WTC11 (cell line): ENCODE data around the gene SPEM3. TPM values are rescaled to one million over a fixed set of nuclear protein-coding genes. Genes with fewer than 3 reads are reported as not detected.

ENCODE experiments used
- ARID4B ChIP-seq: sonication (generic); formaldehyde crosslinking; IDR thresholded peaks from 2 replicates; pipeline ENCODE4 v1.8.0; 2023; ENCODE audit warnings: missing genetic modification reagents, mild to moderate bottlenecking, borderline replicate concordance
- ATF1 ChIP-seq: sonication (generic); formaldehyde crosslinking; IDR thresholded peaks from 2 replicates; pipeline ENCODE4 v1.8.1; 2023; ENCODE audit warnings: mild to moderate bottlenecking, moderate library complexity, missing genetic modification reagents
- ATF2 ChIP-seq: sonication (generic); formaldehyde crosslinking; IDR thresholded peaks from 2 replicates; pipeline ENCODE4 v1.8.1; 2022; ENCODE audit warnings: low read depth, missing genetic modification reagents, borderline replicate concordance
- CREB1 ChIP-seq: sonication (generic); formaldehyde crosslinking; IDR thresholded peaks from 2 replicates; pipeline ENCODE4 v1.8.0; 2023; ENCODE audit warnings: mild to moderate bottlenecking, missing genetic modification reagents
- E2F1 ChIP-seq: sonication (generic); formaldehyde crosslinking; IDR thresholded peaks from 2 replicates; pipeline ENCODE4 v1.8.0; 2022; ENCODE audit warnings: mild to moderate bottlenecking, missing genetic modification reagents
- ETV6 ChIP-seq: sonication (generic); formaldehyde crosslinking; IDR thresholded peaks from 2 replicates; pipeline ENCODE4 v1.8.1; 2022; ENCODE audit warnings: mild to moderate bottlenecking, missing genetic modification reagents
- FOXK1 ChIP-seq: sonication (generic); formaldehyde crosslinking; IDR thresholded peaks from 2 replicates; pipeline ENCODE4 v1.8.0; 2022; ENCODE audit warnings: mild to moderate bottlenecking, moderate library complexity, missing genetic modification reagents
- GABPB1 ChIP-seq: sonication (generic); formaldehyde crosslinking; IDR thresholded peaks from 2 replicates; pipeline ENCODE4 v1.8.1; 2023; ENCODE audit warnings: mild to moderate bottlenecking, missing genetic modification reagents
- GTF2I ChIP-seq: fragments of 250-450 bp; sonication (Bioruptor Pico); conservative IDR thresholded peaks from 2 replicates; pipeline ENCODE4 v1.4.0; 2021; ENCODE audit warnings: mild to moderate bottlenecking
- HMGA2 ChIP-seq: fragments of 250-450 bp; sonication (Bioruptor Pico); IDR thresholded peaks from 2 replicates; pipeline ENCODE4 v1.4.0; 2021; ENCODE audit warnings: mild to moderate bottlenecking, moderate library complexity
- IRF2 ChIP-seq: sonication (generic); formaldehyde crosslinking; IDR thresholded peaks from 2 replicates; pipeline ENCODE4 v1.8.0; 2022; ENCODE audit warnings: low read depth, missing genetic modification reagents, borderline replicate concordance
- JAZF1 ChIP-seq: fragments of 250-450 bp; sonication (Bioruptor Pico); IDR thresholded peaks from 2 replicates; pipeline ENCODE4 v1.9.0; 2021; ENCODE audit warnings: moderate library complexity, mild to moderate bottlenecking, inconsistent platforms
- NFYB ChIP-seq: sonication (generic); formaldehyde crosslinking; conservative IDR thresholded peaks from 2 replicates; pipeline ENCODE4 v1.8.0; 2022; ENCODE audit warnings: low read depth, missing genetic modification reagents
- NR2C2 ChIP-seq: sonication (generic); formaldehyde crosslinking; IDR thresholded peaks from 2 replicates; pipeline ENCODE4 v1.8.0; 2022; ENCODE audit warnings: mild to moderate bottlenecking, missing genetic modification reagents
- OVOL2 ChIP-seq: fragments of 250-450 bp; sonication (Bioruptor Pico); IDR thresholded peaks from 2 replicates; pipeline ENCODE4 v1.9.0; 2021; ENCODE audit warnings: mild to moderate bottlenecking, borderline replicate concordance
- PREB ChIP-seq: sonication (generic); formaldehyde crosslinking; IDR thresholded peaks from 2 replicates; pipeline ENCODE4 v1.8.1; 2022; ENCODE audit warnings: mild to moderate bottlenecking, missing genetic modification reagents, moderate library complexity, borderline replicate concordance
- SOX15 ChIP-seq: fragments of 250-450 bp; sonication (Bioruptor Pico); IDR thresholded peaks from 2 replicates; pipeline ENCODE4 v1.9.0; 2021; ENCODE audit warnings: mild to moderate bottlenecking
- SP1 ChIP-seq: sonication (generic); formaldehyde crosslinking; conservative IDR thresholded peaks from 2 replicates; pipeline ENCODE4 v1.8.1; 2022; ENCODE audit warnings: missing genetic modification reagents
- STAT6 ChIP-seq: sonication (generic); formaldehyde crosslinking; conservative IDR thresholded peaks from 2 replicates; pipeline ENCODE4 v1.8.1; 2023; ENCODE audit warnings: mild to moderate bottlenecking, low read depth, missing genetic modification reagents, moderate library complexity
- TEAD1 ChIP-seq: sonication (generic); formaldehyde crosslinking; IDR thresholded peaks from 2 replicates; pipeline ENCODE4 v1.8.0; 2022; ENCODE audit warnings: mild to moderate bottlenecking, missing genetic modification reagents
- USF2 ChIP-seq: sonication (generic); formaldehyde crosslinking; IDR thresholded peaks from 2 replicates; pipeline ENCODE4 v1.8.1; 2023; ENCODE audit warnings: mild to moderate bottlenecking, missing genetic modification reagents, moderate library complexity
- ZBTB43 ChIP-seq: sonication (generic); formaldehyde crosslinking; IDR thresholded peaks from 2 replicates; pipeline ENCODE4 v1.8.1; 2023; ENCODE audit warnings: mild to moderate bottlenecking, missing genetic modification reagents
- ZNF121 ChIP-seq: sonication (generic); formaldehyde crosslinking; IDR thresholded peaks from 2 replicates; pipeline ENCODE4 v1.8.0; 2023; ENCODE audit warnings: missing genetic modification reagents
- ZNF232 ChIP-seq: sonication (generic); formaldehyde crosslinking; IDR thresholded peaks from 2 replicates; pipeline ENCODE4 v1.8.0; 2022; ENCODE audit warnings: mild to moderate bottlenecking, missing genetic modification reagents
- ZNF396 ChIP-seq: fragments of 250-450 bp; sonication (Bioruptor Pico); IDR thresholded peaks from 2 replicates; pipeline ENCODE4 v1.8.0; 2021; ENCODE audit warnings: mild to moderate bottlenecking, moderate library complexity, borderline replicate concordance
- ZNF423 ChIP-seq: fragments of 250-450 bp; sonication (Bioruptor Pico); IDR thresholded peaks from 2 replicates; pipeline ENCODE4 v2.1.2; 2022; ENCODE audit warnings: mild to moderate bottlenecking, moderate library complexity
- total RNA-seq: library from RNA; stranded (reverse); gene quantifications from 3 replicates; pipeline ENCODE4 v1.2.3, GENCODE V29; 2021

SPEM3 gene
- total RNA-seq, 1 experiment from 2014 or later, result not detected

- peak; percentile 30; the same call in 1 of the 2 replicates for TF ChIP-seq ZNF423 (CRISPR knock-in tag)
- peak; percentile 74; the same call in 1 of the 2 replicates for TF ChIP-seq FOXK1
- no peak for TF ChIP-seq PREB (CRISPR knock-in tag)
- no peak; the same call in 1 of the 2 replicates for TF ChIP-seq E2F1 (CRISPR knock-in tag)
- no peak for TF ChIP-seq ZNF121 (CRISPR knock-in tag)
- TF ChIP-seq STAT6 (CRISPR knock-in tag), result no peak
- TF ChIP-seq HMGA2, result no peak; the same call in 1 of the 2 replicates
- peak; percentile 95; the same call in 1 of the 2 replicates for TF ChIP-seq ZNF232 (CRISPR knock-in tag)
- TF ChIP-seq JAZF1, result no peak
- TF ChIP-seq ZNF396 (CRISPR knock-in tag), result no peak
- no peak for TF ChIP-seq OVOL2
- no peak for TF ChIP-seq ATF2 (CRISPR knock-in tag)
- no peak for TF ChIP-seq CREB1 (CRISPR knock-in tag)
- TF ChIP-seq GABPB1 (CRISPR knock-in tag), result no peak
- no peak for TF ChIP-seq ZBTB43 (CRISPR knock-in tag)
- TF ChIP-seq IRF2 (CRISPR knock-in tag), result no peak
- no peak for TF ChIP-seq ATF1 (CRISPR knock-in tag)
- TF ChIP-seq ETV6 (CRISPR knock-in tag), result peak; percentile 85
- TF ChIP-seq SP1 (CRISPR knock-in tag), result peak; percentile 79
- TF ChIP-seq GTF2I (CRISPR knock-in tag), result no peak
- peak; percentile 22; the same call in 1 of the 2 replicates for TF ChIP-seq ARID4B (CRISPR knock-in tag)
- no peak for TF ChIP-seq NR2C2
- TF ChIP-seq SOX15 (CRISPR knock-in tag), result no peak
- TF ChIP-seq NFYB (CRISPR knock-in tag), result no peak; the same call in 1 of the 2 replicates
- TF ChIP-seq TEAD1, result peak; percentile 87
- TF ChIP-seq USF2 (CRISPR knock-in tag), result no peak; the same call in 1 of the 2 replicates
Measured at GRCh38 chr17:7436556-7437368, 8.1 kb downstream of the SPEM3 start (continued).
